K562 (cell line): ENCODE data around the gene ZNF366. TPM values are rescaled to one million over a fixed set of nuclear protein-coding genes. Genes with fewer than 3 reads are reported as not detected.
A peak's percentile ranks its signal among the peaks of the same experiment; 100 is the strongest.

Experiments
- AFF4 ChIP-seq: sonication (generic); formaldehyde crosslinking; IDR thresholded peaks from 2 replicates; pipeline ENCODE4 v1.8.0; 2023; ENCODE audit warnings: mild to moderate bottlenecking, missing genetic modification reagents
- ATF1 ChIP-seq, 2 experiments: fragments of 450-650 bp in 1 of 2; IDR thresholded peaks; 2 replicates each; pipeline ENCODE4 v1.6.1; 2016; ENCODE audit warnings: missing compliant biosample characterization in 1 of 2, missing genetic modification characterization in 1 of 2
- CHD2 ChIP-seq: IDR thresholded peaks from 2 replicates; pipeline ENCODE4 v1.6.1; 2011; ENCODE audit warnings: low read depth, low read length
- E2F6 ChIP-seq, 2 experiments: IDR thresholded peaks; 2 replicates each; pipeline ENCODE4 v1.6.1; 2011; ENCODE audit warnings: borderline replicate concordance in 1 of 2, control low read depth in 1 of 2, low read depth in 1 of 2, low read length in 1 of 2, mild to moderate bottlenecking in 1 of 2, mixed read lengths in 1 of 2, moderate library complexity in 1 of 2; ENCODE audit not compliant: insufficient read depth in 1 of 2, insufficient read length in 1 of 2, poor library complexity in 1 of 2, severe bottlenecking in 1 of 2; ENCODE audit errors: extremely low read depth in 1 of 2
- ETV1 ChIP-seq: fragments of 450-650 bp; conservative IDR thresholded peaks from 2 replicates; pipeline ENCODE4 v1.6.1; 2016; ENCODE audit warnings: missing genetic modification characterization, control low read depth, low read depth, missing compliant biosample characterization
- FOSL1 ChIP-seq: fragments of 200-800 bp; sonication (Bioruptor generic); conservative IDR thresholded peaks from 2 replicates; pipeline ENCODE4 v1.6.1; 2016; ENCODE audit warnings: missing genetic modification characterization, missing compliant biosample characterization
- HNRNPK ChIP-seq: fragments of 200-400 bp; formaldehyde crosslinking; IDR thresholded peaks from one replicate; pipeline ENCODE4 v1.6.1; 2018; ENCODE audit warnings: mild to moderate bottlenecking, low read depth, low read length; ENCODE audit not compliant: poor library complexity, severe bottlenecking
- MCM5 ChIP-seq: fragments of 450-650 bp; IDR thresholded peaks from 2 replicates; pipeline ENCODE4 v1.6.1; 2016; ENCODE audit warnings: low read depth
- NCOR1 ChIP-seq: fragments of 450-650 bp; IDR thresholded peaks from 2 replicates; pipeline ENCODE4 v1.6.1; 2016; ENCODE audit warnings: mild to moderate bottlenecking, moderate library complexity
- NFIX ChIP-seq: fragments of 250-450 bp; sonication (Bioruptor Pico); IDR thresholded peaks from 2 replicates; pipeline ENCODE4 v1.4.0; 2020; ENCODE audit warnings: low read depth, mild to moderate bottlenecking, moderate library complexity
- ZBTB26 ChIP-seq: fragments of 450-650 bp; formaldehyde crosslinking; IDR thresholded peaks from 2 replicates; pipeline ENCODE4 v1.4.0; 2022; ENCODE audit warnings: missing genetic modification characterization
- ZNF318 ChIP-seq, 2 experiments: fragments of 450-650 bp; IDR thresholded peaks; 2 replicates each; pipeline ENCODE4 v1.6.1; 2016; ENCODE audit warnings: mild to moderate bottlenecking in 2 of 2, borderline replicate concordance in 1 of 2, low read depth in 1 of 2, moderate library complexity in 1 of 2
- polyA plus RNA-seq, 8 experiments: library from polyadenylated mRNA; depleted of rRNA in 4 of 8; stranded (reverse) in 5 of 8; unstranded in 3 of 8; fragments of >200 nt; fragmentation: Nextera tagmentation in 2 of 8; fragmentation: Illumina TruSeq in 1 of 8; extraction: Ambion mirVana in 2 of 8; extraction: Trizol in 1 of 8; gene quantifications; 2 replicates each; pipeline versions ENCODE4 v1.2.1 to v1.2.3, GENCODE V29; 2011 to 2014; ENCODE audit warnings: inconsistent platforms in 1 of 8, missing spikeins in 1 of 8
- total RNA-seq, 7 experiments: library from RNA; depleted of rRNA in 6 of 7; stranded (reverse); fragments of >200 nt in 6 of 7; fragmentation: Illumina TruSeq in 2 of 7; extraction: Trizol in 2 of 7; gene quantifications; 2 replicates each; pipeline versions ENCODE4 v1.2.1 to v1.2.3, GENCODE V29; 2011 to 2021; ENCODE audit warnings: low replicate concordance in 1 of 7

ZNF366 gene
- total and polyA plus RNA-seq, 9 of the 15 experiments (the other 6 are each of a cell fraction or from before 2014, with no cell fraction given) = not detected

GRCh38 chr5:72505539-72506157 lies 1.6 kb downstream of the ZNF366 start (continued):
- TF ChIP-seq MCM5 (no peak), ATF1 (CRISPR knock-in tag; IDR thresholded peaks at IDR 0.05) (no peak), ATF1 (tag; IDR thresholded peaks at IDR 0.05) (no peak), E2F6 (IDR thresholded peaks at IDR 0.05; ENCODE audit: borderline replicate concordance in 1 of 2, extremely low read depth in 1 of 2, insufficient read depth in 1 of 2, insufficient read length in 1 of 2, low read depth in 1 of 2, low read length in 1 of 2, poor library complexity in 1 of 2, severe bottlenecking in 1 of 2) (no peak), NCOR1 (no peak), NFIX (CRISPR knock-in tag) (no peak), ETV1 (tag) (peak; percentile 22; the same call in 1 of the 2 replicates), ZNF318 (IDR thresholded peaks at IDR 0.05; ENCODE audit: borderline replicate concordance in 1 of 2, low read depth in 1 of 2) (peak in 1 of 2 experiments; percentile 31; a peak in 1 of 4 replicates), CHD2 (no peak), HNRNPK (no peak), FOSL1 (no peak), AFF4 (CRISPR knock-in tag) (no peak), ZBTB26 (CRISPR knock-in tag) (no peak)
